ENCODE measurements around the gene HYDIN.
A peak's percentile ranks its signal among the peaks of the same experiment; 100 is the strongest.

The HYDIN gene

DNA sequence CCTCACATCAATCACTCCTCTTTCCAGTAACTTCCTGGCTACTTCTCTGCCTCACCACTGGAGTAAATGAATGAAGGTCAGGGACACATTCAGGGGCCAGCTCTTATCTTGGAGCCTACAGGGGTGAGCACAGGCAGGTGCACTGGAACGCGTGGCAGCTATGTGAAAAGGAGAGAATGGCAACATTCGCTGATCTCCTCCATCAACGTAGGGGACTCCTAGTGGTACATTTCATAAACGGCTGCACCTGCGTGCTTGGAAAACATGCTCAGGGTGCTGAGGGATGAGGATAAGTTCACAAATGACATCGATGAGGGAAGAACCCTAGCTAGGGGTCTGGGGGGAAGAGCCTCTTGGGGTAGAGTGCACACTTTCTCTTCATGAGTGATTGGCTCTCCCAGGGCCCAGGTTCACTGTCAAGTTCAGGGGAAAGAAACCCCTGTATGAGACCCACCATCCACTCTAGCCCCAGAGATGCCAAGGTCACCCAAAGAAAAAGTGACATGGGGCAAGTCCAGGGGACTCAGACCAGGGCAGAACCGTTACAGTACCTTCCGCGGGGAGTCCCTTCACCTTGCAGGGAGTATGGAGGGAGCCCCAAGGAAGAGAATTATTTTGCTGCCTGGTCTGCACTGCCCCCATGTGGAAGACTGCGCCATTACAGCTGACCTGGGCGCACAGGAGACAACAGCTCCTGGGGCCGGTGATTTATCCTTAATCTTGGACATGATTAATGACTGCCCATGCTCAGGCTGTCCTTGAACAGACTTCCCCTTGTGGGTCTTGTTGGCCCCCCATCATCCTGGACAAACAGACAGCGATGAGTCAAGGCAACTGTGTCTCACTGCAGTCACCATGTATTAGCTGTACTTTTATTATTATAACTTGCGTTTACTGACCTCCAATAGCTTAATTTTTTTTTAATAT, 459.6 kb downstream of the HYDIN start:
- DNase-seq (ENCODE audit: low read depth, low spot score) = no peak
- H3K27ac ChIP-seq = no peak overlapping the region

GRCh38 chr16:70770291-70770625, 460.3 kb downstream of the HYDIN start:
- H3K27ac ChIP-seq = no peak overlapping the region
- no peak for DNase-seq (ENCODE audit: low read depth, low spot score)

DNA sequence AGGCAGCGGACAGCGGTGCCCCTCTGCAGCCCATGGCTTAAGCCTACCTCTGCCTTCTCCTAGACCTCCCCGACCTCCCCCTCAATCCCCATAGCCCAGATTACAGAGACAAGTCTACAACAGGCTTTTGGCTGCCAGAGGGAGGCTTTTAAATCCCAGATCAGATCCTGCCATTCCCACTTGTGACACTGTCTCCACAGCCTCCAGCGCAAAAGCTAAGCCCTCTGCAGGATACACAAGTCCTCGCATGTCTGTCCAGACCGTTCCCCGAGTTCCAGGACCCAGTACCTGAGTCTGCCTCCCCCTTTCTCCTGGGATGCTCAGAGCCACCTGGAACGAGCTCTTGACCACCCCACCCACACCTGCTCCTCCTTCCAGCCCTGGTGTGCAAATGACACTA, 460.8 kb downstream of the HYDIN start:
- DNase-seq (ENCODE audit: low read depth, low spot score) = no peak
- no peak overlapping the region for H3K27ac ChIP-seq

GRCh38 chr16:70769131-70769530, 461.4 kb downstream of the HYDIN start:
- no peak for DNase-seq (ENCODE audit: low read depth, low spot score)
- H3K27ac ChIP-seq = no peak overlapping the region

DNA sequence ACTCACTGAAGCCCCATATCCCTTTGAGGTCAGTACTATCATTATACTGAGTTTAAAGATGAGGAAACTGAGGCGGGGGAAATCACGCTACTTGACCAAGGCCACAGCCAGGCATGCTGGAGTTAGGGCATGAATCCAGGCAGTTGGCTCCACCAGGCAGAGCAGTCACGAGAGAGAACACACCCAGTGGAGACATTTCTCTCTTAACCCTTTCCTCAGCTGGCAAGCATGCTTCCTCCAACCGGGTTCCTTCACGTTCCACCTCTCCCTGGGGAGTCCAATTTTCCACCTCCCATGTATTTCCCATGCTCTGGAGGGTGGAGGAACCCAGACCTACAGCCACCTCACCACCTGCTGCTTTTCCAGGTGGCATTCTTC, 462.3 kb downstream of the HYDIN start:
- H3K27ac ChIP-seq = peak overlapping the region; percentile 64
- no peak for DNase-seq (ENCODE audit: low read depth, low spot score)

DNA sequence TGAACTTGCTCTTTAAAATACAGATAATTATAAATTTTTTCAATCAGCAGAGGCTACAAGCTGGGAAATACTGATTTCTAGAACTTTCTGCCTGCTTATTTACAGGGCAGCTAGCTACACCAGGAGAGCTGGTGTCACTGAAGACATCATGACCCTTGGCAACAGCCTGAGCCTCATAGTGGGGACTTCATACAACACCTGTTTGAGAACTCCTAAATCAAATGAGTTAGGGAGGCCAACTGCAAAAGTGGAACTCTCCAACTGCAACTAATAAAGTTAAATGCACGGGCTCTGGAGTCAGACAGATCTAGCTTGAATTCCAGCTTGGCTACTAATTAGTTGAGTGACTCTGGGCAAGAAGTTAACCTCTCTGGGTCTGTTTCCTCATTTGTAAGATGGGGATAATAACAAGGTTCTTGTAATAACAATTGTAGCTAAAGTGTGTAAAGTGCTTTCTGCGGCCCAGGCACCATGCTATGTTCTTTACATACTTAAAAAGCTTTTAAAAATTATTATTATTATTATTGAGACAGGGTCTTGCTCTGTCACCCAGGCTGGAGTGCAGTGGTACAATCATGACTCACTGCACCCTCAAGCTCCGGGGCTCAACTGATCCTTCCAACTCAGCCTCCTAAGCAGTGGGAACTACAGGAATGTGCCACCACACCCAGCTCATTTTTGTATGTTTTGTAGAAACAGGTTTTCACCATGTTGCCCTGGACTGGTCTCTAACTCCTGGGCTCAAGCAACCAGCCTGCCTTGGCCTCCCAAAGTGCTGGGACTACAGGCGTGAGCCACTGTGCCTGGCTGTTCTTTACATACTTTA, 462.9 kb downstream of the HYDIN start:
- peak overlapping the region; percentile 64 for H3K27ac ChIP-seq
- DNase-seq (ENCODE audit: low read depth, low spot score) = no peak

DNA sequence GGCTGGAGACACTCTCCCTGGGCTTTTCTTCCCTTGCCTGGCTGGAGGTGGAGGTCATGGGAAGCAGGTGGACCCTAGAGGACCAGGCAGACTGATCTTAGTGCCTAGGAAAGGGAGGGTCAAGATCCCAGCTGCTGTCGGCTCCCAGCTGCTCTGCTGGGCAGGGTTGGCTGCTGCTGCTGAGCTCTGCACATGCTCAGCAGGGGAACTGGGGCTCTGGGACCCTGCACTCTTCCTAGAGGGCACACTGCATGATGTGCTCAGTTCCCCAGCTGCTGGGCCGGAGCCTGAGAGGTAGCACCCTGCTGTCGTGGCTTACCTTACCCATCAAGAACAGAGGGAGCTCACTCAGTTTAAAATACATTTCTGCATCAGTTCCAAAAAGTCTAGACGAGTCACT, 463.9 kb downstream of the HYDIN start:
- H3K27ac ChIP-seq = no peak overlapping the region
- DNase-seq (ENCODE audit: low read depth, low spot score) = no peak

DNA sequence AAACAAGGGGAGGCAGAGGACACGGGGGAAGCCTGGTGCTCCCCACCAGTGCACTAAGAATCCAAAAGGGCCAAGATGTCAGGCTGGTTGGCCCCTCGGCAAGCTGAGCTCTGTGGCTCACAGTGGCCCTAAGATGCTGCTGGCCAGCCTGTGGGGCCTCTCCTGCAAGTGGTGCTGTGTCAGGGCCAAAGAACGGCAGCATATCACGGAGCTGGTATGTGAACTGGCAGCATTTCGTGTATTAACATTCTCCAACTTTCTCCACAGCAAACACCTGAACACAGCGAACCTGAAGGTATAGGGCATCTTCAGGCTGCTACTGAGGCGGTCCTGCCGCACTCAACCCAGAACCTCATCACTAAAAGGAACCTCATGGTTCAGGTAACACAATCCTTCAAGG, 464.3 kb downstream of the HYDIN start:
- no peak for DNase-seq (ENCODE audit: low read depth, low spot score)
- H3K27ac ChIP-seq = no peak overlapping the region

DNA sequence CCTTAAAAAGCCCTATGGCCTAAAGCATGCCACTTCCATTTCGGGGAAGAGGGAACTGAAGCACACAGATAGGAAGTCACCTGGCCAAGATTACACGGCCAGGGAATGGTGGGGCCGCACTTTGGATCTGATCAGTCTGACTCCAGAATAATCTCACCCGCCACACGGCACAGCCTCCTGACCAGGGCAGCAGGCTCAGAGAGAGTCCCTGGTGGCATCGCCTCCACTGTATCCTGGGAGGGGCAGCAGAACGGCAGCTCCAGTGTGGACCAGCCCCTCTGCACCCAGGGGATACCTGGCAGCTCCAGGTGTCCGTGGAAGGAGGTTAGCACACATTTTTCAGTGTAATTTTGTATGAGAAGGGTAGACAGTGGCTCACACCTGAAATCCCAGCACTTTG, 465.0 kb downstream of the HYDIN start:
- DNase-seq (ENCODE audit: low read depth, low spot score) = no peak
- no peak overlapping the region for H3K27ac ChIP-seq

- no peak overlapping the region for H3K27ac ChIP-seq
- DNase-seq (ENCODE audit: low read depth, low spot score) = no peak
Measured at GRCh38 chr16:70764632-70765031, 465.9 kb downstream of the HYDIN start.

DNA sequence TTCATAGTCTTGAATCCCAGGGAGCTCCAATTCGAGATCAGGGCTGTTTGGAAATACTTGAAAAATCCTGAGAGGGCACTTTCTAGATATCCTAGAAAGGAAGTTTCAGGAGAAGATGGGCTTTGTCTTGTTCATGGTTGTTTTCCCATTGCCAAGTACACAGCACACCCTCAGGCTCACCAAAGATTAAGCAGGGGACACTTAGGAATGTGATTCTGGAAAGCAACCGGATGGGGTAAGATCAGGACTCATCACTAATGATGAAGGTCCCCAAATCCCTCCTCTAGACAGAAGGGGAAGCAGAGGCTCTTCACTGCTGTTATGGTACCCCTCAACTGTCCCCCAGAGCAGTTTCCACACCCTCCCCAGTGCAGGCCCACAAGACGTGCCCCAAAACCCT, 470.3 kb downstream of the HYDIN start:
- DNase-seq (ENCODE audit: low read depth, low spot score) = no peak
- no peak overlapping the region for H3K27ac ChIP-seq

DNA sequence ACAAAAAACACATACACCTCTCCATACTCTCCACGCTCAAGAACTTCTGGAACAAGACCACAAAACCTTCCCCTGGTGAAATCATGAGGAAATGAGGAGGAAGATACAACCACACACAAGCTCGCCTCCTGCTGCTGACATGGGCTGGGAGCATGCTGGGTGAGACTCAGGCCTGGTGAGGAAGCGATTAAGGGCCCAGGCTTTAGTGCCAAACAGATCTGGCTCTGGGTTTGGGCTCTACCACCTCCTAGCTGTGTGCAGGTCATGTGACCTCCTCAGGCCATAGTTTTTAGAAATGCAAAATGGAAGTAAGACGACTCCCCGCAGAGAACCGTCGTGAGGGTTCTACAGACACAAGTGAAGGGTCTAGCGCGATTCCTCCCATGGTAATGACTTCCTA, 470.9 kb downstream of the HYDIN start:
- no peak for DNase-seq (ENCODE audit: low read depth, low spot score)
- no peak overlapping the region for H3K27ac ChIP-seq

GRCh38 chr16:70758786-70759185, 471.7 kb downstream of the HYDIN start:
- no peak overlapping the region for H3K27ac ChIP-seq
- no peak for DNase-seq (ENCODE audit: low read depth, low spot score)
